Chondrocyte (in vitro differentiated cells): Measurements from ENCODE around the gene SUPT4H1. TPM values are rescaled to one million over a fixed set of nuclear protein-coding genes. Genes with fewer than 3 reads are reported as not detected.

Experiments used
- DNase-seq: peaks from one replicate; pipeline ENCODE4 v3.0.0; 2021; ENCODE audit warnings: mixed read lengths, low spot score
- H3K27ac Mint-ChIP-seq: one replicate; pipeline ENCODE4 v1.8.0; 2021; ENCODE audit warnings: mild to moderate bottlenecking, moderate library complexity, mixed read lengths; ENCODE audit not compliant: unreplicated experiment
- H3K27me3 Mint-ChIP-seq: 2 replicates; pipeline ENCODE4 v1.8.0; 2021; ENCODE audit warnings: low read depth, mixed read lengths
- H3K36me3 Mint-ChIP-seq: 2 replicates; pipeline ENCODE4 v1.8.0; 2021; ENCODE audit warnings: low read depth, mixed read lengths
- H3K4me1 Mint-ChIP-seq: 2 replicates; pipeline ENCODE4 v1.8.0; 2021; ENCODE audit warnings: low read depth, mild to moderate bottlenecking, mixed read lengths
- H3K4me3 Mint-ChIP-seq: one replicate; pipeline ENCODE4 v1.8.0; 2021; ENCODE audit warnings: mild to moderate bottlenecking, moderate library complexity, mixed read lengths; ENCODE audit not compliant: unreplicated experiment
- H3K9me3 Mint-ChIP-seq: 2 replicates; pipeline ENCODE4 v1.8.0; 2021; ENCODE audit warnings: low read depth, mixed read lengths
- total RNA-seq: library from RNA; stranded (reverse); gene quantifications from 3 replicates; pipeline ENCODE4 v1.2.1, GENCODE V29; 2021
- TF ChIP-seq, protein P1 (sequence below): fragments of 200-600 bp; sonication (generic); IDR thresholded peaks from 2 replicates; pipeline ENCODE4 v1.5.0; 2021; ENCODE audit warnings: antibody characterized with exemption, mild to moderate bottlenecking, moderate library complexity

The SUPT4H1 gene
- total RNA-seq, 1 donor from 2014 or later: 57.4 TPM

DNA sequence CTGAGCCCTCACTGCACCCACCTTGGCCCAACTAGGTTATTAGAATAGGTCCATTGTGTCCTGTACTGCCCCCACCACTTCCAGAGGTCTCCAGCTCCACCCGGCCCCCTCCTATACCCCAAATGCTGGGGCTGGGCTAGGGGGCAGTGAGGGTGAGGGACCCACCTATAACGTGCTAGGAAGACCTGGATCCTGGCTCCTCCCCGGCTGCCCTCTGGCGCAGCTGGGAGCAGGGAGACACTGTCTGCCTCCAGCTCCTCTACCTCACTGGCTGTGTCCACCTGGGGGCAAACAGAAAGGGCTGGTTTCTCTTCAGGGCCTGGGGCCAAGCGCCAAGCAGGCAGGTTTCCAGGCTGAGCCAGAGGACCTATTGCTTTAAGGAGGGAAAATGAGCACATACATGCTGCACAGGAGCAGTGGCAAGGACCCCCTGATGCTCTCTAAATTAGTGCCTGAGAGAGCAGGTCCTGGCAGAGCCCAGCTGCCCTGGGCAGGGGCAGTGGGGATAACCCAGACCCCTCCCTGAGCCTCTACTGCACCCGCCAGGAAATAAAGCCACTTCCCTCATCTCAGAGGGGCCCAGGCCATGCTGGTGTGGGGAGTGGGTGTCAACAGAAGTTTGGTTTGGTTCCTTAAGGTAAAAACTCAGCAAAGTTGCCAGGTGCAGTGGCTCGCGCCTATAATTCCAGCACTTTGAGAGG lies 35.6 kb downstream of the SUPT4H1 start:
- TF ChIP-seq, protein P1, sequence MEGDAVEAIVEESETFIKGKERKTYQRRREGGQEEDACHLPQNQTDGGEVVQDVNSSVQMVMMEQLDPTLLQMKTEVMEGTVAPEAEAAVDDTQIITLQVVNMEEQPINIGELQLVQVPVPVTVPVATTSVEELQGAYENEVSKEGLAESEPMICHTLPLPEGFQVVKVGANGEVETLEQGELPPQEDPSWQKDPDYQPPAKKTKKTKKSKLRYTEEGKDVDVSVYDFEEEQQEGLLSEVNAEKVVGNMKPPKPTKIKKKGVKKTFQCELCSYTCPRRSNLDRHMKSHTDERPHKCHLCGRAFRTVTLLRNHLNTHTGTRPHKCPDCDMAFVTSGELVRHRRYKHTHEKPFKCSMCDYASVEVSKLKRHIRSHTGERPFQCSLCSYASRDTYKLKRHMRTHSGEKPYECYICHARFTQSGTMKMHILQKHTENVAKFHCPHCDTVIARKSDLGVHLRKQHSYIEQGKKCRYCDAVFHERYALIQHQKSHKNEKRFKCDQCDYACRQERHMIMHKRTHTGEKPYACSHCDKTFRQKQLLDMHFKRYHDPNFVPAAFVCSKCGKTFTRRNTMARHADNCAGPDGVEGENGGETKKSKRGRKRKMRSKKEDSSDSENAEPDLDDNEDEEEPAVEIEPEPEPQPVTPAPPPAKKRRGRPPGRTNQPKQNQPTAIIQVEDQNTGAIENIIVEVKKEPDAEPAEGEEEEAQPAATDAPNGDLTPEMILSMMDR: no peak
- Mint-ChIP-seq H3K27me3 (peaks cover 12% of the 10 kb centered on the region), H3K4me3 (no peak overlapping the region), H3K4me1 (no peaks in the 10 kb centered on the region), H3K27ac (no peak overlapping the region), H3K9me3 (no peaks in the 10 kb centered on the region), H3K36me3 (no peaks in the 10 kb centered on the region)
- no peak for DNase-seq

DNA sequence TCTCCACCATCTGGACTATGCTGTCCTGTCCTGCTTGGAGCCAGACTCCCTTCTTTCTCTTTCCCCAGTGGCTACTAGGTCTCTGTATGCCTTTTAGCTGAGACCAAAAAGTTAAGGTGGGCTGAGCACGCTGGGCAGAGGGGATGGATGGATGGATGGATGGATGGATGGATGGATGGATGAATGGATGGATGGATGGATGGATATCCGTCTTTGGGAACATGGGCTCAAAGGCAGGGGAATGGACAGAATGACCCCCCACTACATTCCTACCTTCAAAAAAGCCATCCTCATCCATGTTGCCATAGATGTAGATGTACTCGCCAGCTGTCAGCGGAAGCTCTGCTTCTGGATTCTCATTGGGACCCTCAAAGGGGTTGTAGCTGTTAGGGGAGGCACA lies 36.3 kb downstream of the SUPT4H1 start:
- no peaks in the 10 kb centered on the region for H3K9me3 Mint-ChIP-seq
- TF ChIP-seq, protein P1: no peak
- H3K27me3 Mint-ChIP-seq: peaks cover 12% of the 10 kb centered on the region
- H3K4me3 Mint-ChIP-seq: no peak overlapping the region
- H3K27ac Mint-ChIP-seq: no peak overlapping the region
- no peaks in the 10 kb centered on the region for H3K4me1 Mint-ChIP-seq
- no peak for DNase-seq
- no peaks in the 10 kb centered on the region for H3K36me3 Mint-ChIP-seq

DNA sequence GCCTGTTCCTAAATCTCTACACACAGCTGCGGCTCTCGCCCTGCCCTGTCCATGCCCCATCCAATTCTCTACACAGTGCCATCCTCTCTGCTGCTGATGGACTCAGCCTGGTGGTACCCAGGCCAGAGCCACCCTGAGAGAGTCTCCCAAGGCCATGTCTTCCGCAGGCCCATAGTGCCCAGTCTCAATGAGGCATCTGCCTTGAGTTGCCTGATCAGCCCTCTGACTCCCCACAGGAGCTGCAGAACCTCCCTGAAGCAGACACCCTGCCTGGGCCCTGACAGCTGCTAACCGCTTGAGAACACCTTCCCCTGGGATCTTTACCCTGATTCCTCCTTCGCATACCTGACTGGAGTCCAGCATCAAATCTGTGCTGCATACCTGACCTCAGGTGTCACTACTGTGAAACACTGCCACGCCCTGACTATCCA lies 36.7 kb downstream of the SUPT4H1 start:
- DNase-seq: no peak
- H3K27ac Mint-ChIP-seq: no peak overlapping the region

DNA sequence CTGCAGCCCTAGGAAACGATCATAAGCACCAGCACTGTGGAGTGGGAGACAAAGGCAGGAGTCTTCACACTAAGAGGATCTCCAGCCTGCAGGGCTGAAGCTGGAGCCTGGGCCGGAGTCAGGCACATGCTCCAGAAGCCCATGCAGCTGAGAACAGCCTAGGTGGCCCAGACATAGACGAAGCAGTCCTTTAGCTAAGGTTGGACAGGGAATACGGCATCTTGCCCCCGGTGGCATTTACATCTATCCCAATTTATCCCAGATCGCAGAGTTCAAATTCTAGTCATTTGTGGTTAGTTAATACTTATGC lies 37.3 kb downstream of the SUPT4H1 start:
- Mint-ChIP-seq H3K36me3 (no peaks in the 10 kb centered on the region), H3K9me3 (no peaks in the 10 kb centered on the region), H3K27me3 (peaks cover 13% of the 10 kb centered on the region), H3K4me3 (no peak overlapping the region), H3K27ac (no peak overlapping the region), H3K4me1 (no peaks in the 10 kb centered on the region)
- TF ChIP-seq, protein P1: no peak
- DNase-seq: no peak

More for the DNA sequence above, 36.7 kb downstream of the SUPT4H1 start:
- TF ChIP-seq, protein P1: no peak
- Mint-ChIP-seq H3K27me3 (peaks cover 12% of the 10 kb centered on the region), H3K4me3 (no peak overlapping the region), H3K9me3 (no peaks in the 10 kb centered on the region), H3K4me1 (no peaks in the 10 kb centered on the region), H3K36me3 (no peaks in the 10 kb centered on the region)

DNA sequence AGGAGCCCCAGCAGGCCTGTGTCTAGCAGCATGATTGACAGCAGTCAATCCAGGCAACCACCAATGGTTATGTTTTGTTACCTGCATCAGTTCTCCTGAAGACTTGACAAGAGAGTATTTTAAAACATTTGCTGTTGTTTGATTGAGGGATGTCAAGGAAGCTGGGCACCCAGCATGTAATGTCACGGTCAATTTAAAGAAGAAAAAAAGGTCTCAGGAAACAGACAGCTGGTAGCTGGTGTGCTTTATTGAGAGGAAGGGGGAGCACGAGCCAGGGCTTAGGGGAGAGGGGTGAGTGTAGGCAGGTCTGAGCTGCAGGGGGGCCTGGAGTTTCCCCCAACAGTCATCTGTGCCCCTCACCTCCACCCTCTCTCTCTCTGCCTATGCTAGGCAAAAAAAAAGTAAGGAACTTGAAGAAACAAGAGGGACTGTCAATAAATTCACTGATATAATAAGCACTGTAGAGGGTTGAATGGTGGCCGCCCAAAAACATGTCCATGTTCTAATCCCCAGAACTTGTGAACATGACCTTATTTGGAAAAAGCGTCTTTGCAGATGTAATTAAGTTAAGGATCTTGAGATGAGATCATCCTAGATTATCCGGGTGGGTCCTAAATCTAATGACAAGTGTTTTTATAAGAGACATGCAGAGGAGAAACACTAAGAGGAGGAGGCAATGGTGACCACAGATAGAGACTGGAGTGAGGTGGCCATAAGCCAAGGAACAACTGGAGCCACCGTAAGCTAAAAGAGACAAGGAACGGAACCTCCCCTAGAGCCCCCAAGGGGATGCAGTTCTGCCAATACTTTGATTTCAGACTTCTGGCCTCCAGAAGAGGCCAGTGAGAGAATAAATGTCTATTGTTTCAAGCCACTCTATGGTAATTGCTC lies 37.9 kb downstream of the SUPT4H1 start:
- TF ChIP-seq, protein P1: no peak
- no peaks in the 10 kb centered on the region for H3K9me3 Mint-ChIP-seq
- H3K27me3 Mint-ChIP-seq: peaks cover 15% of the 10 kb centered on the region
- no peak for DNase-seq
- no peaks in the 10 kb centered on the region for H3K36me3 Mint-ChIP-seq
- no peak overlapping the region for H3K4me3 Mint-ChIP-seq
- no peak overlapping the region for H3K27ac Mint-ChIP-seq
- H3K4me1 Mint-ChIP-seq: no peaks in the 10 kb centered on the region
